OCI-LY7 (cell line): ENCODE measurements around the gene FGD3.

Experiments
- EZH2phosphoT487 ChIP-seq: fragments of 200-600 bp; sonication (generic); IDR thresholded peaks from 2 replicates; pipeline ENCODE4 v1.6.1; 2018; ENCODE audit warnings: low read depth, borderline replicate concordance, mild to moderate bottlenecking, mixed run types, antibody characterized with exemption, low read length, moderate library complexity, mixed read lengths
- TF ChIP-seq, protein P1 (sequence below): fragments of 200-600 bp; sonication (generic); conservative IDR thresholded peaks from 2 replicates; pipeline ENCODE4 v1.5.1; 2014; ENCODE audit warnings: mild to moderate bottlenecking, antibody characterized with exemption, low read length, moderate library complexity, mixed read lengths

DNA sequence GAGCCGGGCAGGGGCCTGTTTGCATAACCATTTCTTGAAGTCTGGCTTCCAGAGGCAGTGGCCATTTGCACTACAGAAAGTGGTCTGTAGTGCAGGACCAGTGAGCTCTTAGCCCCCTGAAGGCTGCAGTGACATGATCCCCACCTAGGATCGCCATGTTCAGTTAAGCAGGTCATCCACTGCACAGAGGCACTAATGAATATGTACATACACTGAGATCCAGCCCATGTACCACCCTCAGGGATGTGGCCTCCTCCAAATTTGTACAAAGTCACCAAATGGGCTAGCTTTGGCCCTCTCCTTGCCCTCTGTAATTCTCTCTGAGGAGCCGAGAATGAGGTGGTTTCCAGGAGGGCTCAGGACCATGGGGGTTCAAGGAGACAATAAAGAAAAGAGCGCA, 102.9 kb downstream of the FGD3 start:
- TF ChIP-seq, protein P1, sequence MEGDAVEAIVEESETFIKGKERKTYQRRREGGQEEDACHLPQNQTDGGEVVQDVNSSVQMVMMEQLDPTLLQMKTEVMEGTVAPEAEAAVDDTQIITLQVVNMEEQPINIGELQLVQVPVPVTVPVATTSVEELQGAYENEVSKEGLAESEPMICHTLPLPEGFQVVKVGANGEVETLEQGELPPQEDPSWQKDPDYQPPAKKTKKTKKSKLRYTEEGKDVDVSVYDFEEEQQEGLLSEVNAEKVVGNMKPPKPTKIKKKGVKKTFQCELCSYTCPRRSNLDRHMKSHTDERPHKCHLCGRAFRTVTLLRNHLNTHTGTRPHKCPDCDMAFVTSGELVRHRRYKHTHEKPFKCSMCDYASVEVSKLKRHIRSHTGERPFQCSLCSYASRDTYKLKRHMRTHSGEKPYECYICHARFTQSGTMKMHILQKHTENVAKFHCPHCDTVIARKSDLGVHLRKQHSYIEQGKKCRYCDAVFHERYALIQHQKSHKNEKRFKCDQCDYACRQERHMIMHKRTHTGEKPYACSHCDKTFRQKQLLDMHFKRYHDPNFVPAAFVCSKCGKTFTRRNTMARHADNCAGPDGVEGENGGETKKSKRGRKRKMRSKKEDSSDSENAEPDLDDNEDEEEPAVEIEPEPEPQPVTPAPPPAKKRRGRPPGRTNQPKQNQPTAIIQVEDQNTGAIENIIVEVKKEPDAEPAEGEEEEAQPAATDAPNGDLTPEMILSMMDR: no peak
- no peak for TF ChIP-seq EZH2phosphoT487
